Renal pelvis (tissue), 4 donors: ENCODE data around the gene SH2D2A. TPM values are rescaled to one million over a fixed set of nuclear protein-coding genes. Genes with fewer than 3 reads are reported as not detected.

Source experiments
- DNase-seq: peaks from one replicate; pipeline ENCODE4 v3.0.0-alpha.2; 2013
- polyA plus RNA-seq, 3 donors: library from polyadenylated mRNA; unstranded; fragments of 120-200 nt; gene quantifications; one replicate each; pipeline ENCODE4 v1.2.1, GENCODE V29; 2013; ENCODE audit not compliant: insufficient read length in 3 of 3

SH2D2A gene
- polyA plus RNA-seq, 3 donors: 0.65 to 0.99 (median 0.91) TPM

- no peak for DNase-seq
Observed at GRCh38 chr1:156826630-156827029, 10.0 kb upstream of the SH2D2A start.

GRCh38 chr1:156823210-156823790 lies 6.7 kb upstream of the SH2D2A start:
- DNase-seq: no peak

GRCh38 chr1:156822680-156823079 lies 6.0 kb upstream of the SH2D2A start:
- no peak for DNase-seq

- no peak for DNase-seq
Observed at GRCh38 chr1:156821801-156822200, 5.2 kb upstream of the SH2D2A start.

GRCh38 chr1:156815961-156816422 lies 656 bp downstream of the SH2D2A start:
- no peak for DNase-seq

GRCh38 chr1:156815307-156815826 lies 1.3 kb downstream of the SH2D2A start:
- DNase-seq: peak; percentile 87

GRCh38 chr1:156814571-156815260 lies 1.9 kb downstream of the SH2D2A start:
- DNase-seq: no peak

GRCh38 chr1:156813750-156814570 lies 2.7 kb downstream of the SH2D2A start:
- no peak for DNase-seq

GRCh38 chr1:156813298-156813697 lies 3.4 kb downstream of the SH2D2A start:
- no peak for DNase-seq

GRCh38 chr1:156812293-156812990 lies 4.2 kb downstream of the SH2D2A start:
- no peak for DNase-seq

- no peak for DNase-seq
Observed at GRCh38 chr1:156811168-156811567, 5.5 kb downstream of the SH2D2A start.

- no peak for DNase-seq
Observed at GRCh38 chr1:156809711-156810366, 6.8 kb downstream of the SH2D2A start.

GRCh38 chr1:156809281-156809680 lies 7.4 kb downstream of the SH2D2A start:
- DNase-seq: no peak

GRCh38 chr1:156808186-156809030 lies 8.2 kb downstream of the SH2D2A start:
- no peak for DNase-seq

- no peak for DNase-seq
Observed at GRCh38 chr1:156807627-156808026, 9.0 kb downstream of the SH2D2A start.

GRCh38 chr1:156806512-156807440 lies 9.9 kb downstream of the SH2D2A start:
- no peak for DNase-seq

GRCh38 chr1:156805766-156806511 lies 10.7 kb downstream of the SH2D2A start:
- peak; percentile 85 for DNase-seq

- DNase-seq: peak; percentile 51
Observed at GRCh38 chr1:156804572-156805243, 11.9 kb downstream of the SH2D2A start.
